Activated T-cell treated with anti-CD3 and anti-CD28 coated beads for 48 hours (primary cell): ENCODE measurements around the gene ST3GAL4.

Source experiments
- DNase-seq: peaks from one replicate; pipeline ENCODE4 v3.0.0-alpha.2; 2020; ENCODE audit warnings: low read depth

ST3GAL4 gene

DNA sequence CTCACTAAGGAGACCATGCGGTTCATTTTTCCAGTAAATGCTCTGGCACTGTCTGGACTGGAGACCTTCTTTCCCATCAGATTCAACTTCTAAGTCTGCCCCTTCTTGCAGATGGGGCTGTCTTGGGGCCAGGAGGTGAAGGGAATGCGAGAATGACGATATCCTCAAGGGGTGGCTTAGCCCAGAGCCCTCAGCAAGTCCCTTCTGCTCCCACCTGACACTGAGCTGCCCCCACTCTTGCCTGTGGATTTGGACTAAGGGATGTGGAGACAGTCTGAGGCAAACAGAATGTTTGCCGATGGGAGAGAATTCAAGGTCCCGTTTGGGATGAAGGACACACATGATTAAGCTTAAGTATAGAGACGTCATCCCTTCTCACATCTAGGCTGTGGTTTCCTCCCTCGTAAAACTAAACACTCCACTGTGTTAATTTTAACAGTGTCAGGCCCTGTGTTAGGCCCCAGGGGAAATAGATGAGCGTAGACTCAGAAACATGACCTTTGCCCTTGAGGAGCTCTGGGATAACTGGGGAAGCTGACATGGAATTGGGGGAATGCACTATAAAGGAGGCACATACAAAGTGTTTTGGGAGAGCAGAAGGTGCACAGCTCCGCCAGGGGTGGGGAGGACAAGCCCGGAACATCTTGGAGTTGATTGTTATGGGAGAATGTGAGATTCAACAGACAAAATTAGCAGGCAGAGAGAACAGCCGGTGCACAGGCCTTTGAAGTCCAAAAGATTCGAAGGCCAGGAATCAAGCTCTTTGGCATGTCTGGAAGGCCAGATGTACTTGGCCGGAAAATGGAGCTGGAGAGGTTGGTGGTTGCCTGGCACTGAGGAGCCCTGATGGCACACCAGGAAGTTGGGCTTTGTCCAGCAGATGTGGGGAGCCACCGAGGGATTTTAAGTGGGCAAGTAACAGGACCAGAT is 71.6 kb downstream of the ST3GAL4 start:
- no peak for DNase-seq

DNA sequence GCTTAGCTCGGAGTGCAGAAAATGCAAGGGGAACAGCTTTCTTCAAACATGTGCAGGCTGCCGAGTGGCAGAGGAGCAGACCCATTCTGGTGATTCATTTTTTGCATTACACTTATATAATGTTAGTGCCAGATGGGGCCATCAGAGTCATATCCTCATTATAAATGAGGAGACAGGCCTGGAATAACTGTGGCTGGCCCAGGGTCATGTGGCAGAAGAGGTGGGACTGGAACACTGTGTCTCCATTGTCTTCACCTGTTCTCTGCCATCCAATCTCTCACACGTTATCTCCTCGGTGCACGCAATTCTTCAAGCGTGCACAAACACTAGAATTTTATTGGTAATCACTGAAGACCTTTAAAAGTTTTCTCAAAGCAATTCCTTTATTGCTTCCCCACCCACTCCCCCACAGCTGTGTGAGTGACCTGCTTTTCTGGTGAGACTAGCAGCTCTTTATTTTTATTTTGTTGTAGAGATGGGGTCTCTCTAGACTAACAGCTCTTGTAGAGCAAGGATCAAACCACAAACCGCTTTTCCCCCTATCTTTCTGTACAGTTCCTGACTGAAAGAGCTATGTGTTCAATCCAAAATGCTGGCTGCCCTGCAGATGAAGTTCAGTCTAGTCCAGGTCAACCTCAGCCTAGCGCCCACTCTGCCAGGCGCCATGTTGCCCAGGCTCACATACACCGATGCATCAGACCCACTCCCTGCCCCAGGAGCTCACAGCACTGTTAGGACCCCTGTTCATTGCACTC is 75.3 kb downstream of the ST3GAL4 start:
- DNase-seq = no peak

DNA sequence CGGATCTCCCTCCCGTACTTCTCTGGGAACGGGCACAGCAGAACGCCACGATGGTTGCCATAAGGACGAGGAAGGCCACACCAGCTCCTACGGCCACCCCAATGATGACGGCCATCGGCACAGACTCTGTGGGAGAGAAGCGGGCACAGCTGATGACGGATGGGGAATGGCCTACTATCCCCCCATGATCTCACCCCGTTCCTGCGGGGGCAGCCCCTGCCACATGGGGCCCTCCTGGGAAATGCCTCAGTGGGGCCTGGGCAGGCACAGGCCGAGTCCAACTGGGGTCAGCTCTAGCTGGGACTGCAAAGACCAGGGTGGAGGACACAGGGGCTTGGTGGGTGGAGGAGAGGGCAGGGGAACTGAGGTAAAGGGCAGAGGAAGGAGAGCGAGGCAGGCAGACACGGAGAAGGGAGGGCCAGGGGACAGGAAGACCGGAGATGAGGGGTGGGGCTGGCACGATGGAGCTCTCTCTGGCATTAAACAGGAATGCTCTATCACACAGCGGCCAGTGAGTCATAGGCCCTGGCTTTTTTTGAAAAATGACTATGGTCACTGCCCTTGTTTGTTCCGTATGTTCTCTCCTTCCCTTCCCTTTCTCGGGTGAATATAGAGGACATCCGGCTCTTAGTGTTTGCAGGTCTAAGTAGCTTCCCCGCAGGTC is 76.0 kb downstream of the ST3GAL4 start:
- no peak for DNase-seq

DNA sequence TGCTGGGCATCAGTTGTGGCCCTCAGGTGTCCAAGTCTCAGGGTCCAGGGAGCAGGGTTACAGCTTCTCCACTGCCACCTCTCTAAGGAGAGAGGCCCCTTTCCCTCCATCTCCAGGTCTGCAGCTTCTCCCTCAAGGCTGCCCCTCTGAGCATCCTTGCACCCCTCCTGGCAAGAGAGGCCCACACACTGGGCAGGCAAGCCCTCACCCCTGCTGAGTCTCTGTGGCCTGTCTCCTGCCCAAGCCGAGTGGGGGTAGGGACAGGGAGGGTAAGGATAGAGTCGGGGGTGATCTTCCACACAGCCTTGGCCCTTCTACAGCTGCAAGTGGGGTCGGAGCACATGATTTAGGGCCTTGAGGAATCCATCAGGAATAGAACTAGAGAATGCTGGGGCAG is 76.6 kb downstream of the ST3GAL4 start:
- DNase-seq = no peak

DNA sequence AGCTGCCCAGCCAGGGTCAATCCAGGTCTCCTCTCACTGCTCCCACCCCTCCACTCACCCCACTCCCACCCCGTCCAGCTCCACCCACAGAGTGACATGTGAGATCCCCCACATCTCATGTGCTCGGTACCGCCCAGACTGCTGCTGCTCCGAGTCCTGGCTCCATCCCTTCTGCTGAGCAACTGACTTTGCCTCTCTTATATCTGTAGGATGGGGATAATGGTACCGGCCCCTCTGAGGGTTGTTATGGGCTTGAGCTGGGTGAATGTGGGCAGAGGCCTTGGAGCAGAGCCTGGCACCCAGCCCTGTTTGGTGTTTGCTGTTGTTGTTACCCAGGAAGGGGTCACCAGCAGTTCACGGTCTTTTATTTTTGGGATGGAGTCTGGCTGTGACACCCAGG is 77.0 kb downstream of the ST3GAL4 start:
- DNase-seq = no peak

DNA sequence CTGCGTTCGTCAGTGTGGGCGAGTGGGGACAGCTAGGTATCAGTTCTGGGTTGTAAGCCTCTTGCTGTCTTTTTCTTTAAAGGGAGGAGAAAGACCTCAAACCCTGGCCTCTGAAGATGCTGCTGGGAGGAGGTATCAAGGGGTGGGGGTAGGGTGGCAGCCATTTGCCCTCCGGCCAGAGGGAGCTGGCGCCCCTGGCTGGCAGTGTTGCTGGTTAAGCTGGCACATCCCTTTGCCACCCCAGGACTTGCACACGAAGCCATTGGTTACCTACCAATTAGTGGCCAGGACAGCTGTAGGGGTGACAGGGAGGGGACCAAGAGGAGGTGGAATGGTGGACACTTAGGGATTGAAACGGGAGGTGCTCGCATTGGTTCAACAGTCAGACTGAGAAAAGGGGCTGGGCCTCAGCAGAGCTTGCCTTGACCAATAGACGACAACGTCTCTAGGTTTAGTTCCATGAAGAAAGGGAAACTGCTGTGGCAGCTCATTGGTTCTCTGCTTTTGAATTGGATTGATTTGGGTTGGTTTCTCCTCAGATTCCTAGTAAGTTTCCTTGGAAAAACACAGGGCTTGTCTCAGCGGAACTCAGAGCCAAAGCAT is 77.9 kb downstream of the ST3GAL4 start:
- DNase-seq = no peak

DNA sequence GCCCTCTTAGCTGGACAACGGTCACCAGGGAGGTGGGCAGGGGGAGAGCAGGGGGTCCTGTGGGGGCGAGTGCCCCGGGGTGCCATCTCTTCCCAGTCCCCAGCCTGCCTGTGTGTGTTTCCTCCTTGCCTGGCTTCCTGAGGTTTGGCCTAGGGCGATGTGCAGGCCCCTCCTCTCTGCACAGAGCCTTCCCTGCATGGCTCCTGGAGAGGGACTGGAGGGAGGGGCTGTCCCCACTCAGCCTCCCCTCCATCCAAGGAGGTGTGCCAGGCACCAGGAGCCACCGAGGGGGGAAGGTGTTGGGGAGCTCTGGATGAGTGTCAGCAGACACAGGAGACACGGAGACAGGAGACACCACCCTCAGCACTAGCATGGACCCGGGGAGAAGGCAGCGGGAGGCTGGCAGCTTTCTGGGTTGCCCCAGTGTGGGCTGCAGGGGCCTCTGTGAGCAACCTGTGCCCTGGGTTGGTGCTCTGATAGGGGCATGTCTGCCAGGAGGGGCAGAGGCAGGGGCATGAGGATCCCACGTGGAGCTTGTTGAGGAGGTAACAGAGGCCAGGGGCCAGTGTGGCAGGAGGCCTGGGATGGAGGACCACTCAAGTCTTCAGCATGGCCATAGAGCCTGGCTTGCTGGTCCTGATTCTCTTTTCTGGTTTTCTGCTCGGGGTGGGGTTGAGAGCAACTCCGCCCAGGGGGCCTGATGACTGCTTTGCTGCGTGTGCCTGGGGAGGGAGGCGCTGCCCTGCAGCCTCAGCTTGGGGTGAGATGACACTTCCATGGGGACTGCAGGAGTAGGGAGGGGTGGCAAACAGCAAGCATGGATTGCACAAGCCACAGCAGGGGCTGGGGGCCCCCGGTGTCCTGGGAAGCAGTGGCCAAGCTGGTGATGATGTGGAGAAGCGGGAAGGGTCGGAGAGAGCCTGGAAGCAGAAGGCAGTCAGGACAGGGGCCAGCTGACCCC is 78.8 kb downstream of the ST3GAL4 start:
- no peak for DNase-seq

DNA sequence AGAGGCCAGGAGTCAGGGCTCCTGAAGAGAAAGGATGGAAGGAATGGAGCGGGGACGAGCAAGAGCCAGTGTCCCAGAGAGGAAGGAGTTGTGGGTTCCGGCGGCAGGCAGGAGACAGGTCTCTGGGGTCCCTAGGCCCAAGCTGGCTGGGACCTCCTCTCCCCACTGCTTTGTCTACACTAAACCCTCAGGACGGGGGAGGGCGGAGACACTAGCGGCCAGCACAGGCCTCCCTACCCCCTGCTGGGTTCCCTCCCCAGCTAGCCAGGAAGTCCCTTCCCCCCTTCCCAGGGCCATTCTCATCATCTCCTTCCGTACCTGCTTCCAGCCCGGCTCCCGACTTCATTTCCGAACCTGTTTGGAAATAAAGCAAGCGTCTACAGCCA is 79.5 kb downstream of the ST3GAL4 start:
- DNase-seq = no peak

DNA sequence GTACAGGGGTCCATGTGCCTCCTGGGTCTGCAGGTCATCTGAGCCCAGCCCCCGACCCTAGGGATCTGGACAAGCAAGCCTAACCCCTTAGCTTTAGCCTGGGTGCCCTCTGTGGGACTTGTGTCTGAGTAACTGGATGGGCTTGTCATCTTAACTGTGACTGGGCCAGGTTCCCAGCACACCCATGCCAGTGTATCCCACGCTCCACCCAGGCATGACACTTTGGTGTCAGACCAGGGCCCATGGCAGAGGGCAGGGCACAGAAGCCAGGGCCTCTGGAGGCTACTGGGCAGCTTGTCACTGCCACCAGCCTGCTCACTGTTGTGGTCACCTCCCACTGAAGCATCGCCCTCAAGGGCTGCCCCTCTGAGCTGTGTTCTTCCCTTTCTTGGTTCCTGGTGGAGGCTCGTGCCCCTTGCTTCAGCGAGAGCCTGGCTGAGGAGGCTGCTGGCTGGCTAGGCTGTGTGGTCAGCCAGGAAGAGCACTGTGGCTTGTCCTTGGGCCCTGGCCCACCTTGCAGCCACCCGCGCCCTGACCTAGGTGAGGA is 80.8 kb downstream of the ST3GAL4 start:
- DNase-seq = no peak

DNA sequence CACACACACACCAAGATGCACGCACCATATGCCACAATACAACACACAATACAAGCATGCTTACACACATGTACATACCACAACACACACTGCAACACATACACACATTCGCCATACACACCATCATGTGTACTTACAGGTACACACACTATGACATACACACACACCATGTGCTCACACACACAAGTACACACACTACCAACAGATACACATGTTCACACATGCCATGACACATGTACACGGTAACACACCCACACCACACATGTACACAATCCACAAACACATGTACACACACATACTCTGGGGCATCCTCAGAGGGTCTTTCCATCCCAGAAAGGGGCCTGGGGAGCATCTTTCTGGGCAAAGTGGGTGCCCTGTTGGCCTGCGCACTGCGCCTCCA is 82.2 kb downstream of the ST3GAL4 start:
- no peak for DNase-seq

DNA sequence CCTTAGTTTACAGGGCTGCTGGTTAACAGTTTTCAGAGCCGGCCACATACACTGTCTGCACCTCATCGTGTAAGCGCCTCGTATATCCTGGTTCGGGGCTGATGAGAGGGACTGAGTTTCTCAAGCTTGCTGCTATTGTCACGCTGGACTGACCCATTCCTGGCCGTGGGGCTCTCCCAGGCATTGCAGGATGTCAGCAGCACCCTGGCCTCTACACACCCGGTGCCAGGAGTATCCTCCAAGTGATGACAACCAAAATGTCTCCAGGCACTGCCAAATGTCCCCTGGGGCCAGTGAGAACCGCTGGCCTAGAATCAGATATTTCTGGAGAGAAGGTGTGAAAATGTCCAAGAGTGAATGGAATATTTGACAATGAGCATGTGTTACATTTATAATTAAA is 82.8 kb downstream of the ST3GAL4 start:
- no peak for DNase-seq

DNA sequence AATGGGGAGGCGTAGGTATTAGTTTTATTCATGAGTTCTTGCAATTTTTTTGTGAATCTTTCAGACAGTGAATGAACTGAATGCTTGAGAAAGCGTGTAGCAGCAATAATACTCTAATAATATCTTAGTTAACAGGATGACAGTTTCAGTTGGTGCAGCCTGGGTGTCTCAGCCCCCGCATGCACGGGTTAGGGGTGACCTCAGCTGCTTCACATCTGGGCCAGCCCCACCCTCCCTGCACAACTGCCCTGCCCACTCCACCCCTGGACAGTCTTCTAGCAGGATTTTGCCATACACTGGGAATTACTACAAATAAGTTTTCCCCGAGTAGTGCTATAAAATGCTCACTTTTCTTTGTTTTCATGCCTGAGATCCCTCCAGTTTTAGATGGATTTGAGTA is 83.2 kb downstream of the ST3GAL4 start:
- DNase-seq = no peak

DNA sequence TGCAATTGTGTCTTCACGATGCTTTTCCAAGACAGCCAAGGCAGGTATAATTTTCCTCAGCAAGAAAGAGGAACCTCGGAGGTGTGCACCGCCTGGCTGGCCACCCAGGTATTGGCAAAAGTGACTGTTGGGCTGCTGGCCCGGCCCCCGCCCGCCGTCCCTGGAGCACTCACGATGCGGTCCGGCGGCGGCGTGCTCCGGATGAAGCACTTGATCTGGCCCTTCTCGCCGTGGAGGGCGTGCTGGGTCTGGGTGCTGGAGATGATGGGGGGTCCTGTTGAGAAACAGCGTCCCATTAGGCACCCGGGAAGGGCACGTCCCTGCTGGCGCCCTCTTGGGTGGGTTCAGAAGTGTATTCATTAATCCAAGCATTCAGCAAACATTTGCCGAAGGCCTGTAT is 84.8 kb downstream of the ST3GAL4 start:
- no peak for DNase-seq

DNA sequence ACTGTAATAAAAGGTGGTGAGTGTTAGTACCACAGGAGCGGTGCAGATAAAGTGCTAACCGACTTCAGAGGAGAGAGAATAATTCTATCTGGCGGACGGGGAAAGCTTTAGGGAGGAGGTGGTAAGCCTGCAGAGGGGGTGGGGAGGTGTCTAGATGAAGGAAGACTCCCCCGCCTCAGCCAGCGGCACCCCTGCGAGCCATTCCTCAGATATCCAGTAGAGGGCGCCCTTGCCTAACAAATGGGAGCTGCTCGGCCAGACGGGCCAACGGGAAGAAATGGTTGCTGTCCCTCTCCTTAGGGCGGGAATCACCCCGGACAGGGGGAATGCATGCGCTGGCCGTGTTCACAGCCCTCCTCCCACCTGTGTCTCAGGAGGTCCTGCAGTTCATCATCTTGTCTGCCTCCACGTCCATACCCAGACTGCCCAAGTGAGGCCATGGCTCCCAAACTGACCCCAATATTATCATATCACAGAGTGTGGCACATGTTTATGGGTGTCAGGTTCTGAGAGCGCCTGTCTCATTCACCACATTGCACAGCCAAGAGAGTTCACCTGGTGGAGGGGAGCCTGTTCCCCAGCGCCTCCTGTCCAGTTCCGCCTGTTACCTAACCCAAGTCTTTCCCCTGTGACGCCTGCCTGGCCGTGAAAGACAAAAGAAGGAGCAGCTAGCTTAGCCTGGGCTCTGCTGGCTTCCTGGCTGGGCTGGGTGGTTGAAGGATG is 85.5 kb downstream of the ST3GAL4 start:
- DNase-seq = peak; percentile 67

DNA sequence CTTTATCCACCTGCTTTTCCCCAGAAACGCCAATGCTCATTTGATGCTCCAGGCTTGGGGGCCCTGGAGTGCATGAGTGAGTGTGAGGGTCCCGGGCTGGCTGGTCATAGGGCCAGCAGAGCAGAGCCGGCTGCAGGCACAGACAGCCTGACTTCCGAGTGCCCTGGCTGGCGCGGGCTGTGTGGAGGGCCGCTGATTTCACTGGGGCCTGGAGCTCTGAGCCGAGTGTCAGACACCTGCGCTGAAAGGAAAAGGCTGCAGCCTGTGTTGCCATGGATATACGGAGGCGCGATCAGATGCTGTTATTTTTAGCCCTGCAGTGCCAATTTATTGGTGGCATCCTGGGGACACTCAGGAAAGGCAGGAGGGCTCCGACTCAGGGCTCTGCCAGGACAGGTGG is 87.6 kb downstream of the ST3GAL4 start:
- DNase-seq = no peak

DNA sequence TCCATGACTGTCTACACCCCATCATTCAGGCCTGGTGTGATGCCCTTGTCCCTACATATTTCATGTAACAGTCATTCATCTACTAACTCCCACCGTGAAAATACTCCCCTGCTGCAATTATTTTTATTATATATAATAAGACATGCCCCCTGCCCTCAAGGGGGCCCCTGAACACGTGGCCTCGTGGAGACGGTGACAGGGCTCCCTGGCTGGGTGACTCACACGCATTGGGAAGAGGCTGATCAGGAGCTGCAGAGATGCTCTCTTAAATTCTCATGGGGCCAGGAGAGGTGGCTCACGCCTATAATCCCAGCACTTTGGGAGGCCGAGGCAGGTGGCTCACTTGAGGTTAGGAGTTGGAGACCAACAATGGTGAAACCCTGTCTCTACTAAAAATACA is 88.6 kb downstream of the ST3GAL4 start:
- DNase-seq = no peak

DNA sequence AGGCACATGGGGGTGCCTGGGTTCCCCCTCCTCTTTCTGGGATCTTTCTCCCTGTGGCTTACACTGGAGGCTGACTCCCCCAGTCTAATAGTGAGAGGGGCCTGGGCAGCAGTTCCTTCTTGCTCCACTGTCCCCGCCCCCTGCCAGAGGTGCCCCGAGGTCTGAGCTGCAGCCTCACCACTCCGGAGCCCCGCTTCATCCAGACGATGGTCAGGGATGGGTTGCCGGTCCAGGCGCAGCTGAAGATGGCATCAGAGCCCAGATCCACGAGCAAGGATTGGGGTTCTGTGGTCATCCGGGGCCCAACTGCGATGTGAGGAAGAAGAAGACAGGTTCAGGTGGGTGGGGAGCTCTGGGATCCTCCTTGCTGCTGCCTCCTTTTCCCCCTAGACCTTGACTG is 91.1 kb downstream of the ST3GAL4 start:
- DNase-seq = no peak

DNA sequence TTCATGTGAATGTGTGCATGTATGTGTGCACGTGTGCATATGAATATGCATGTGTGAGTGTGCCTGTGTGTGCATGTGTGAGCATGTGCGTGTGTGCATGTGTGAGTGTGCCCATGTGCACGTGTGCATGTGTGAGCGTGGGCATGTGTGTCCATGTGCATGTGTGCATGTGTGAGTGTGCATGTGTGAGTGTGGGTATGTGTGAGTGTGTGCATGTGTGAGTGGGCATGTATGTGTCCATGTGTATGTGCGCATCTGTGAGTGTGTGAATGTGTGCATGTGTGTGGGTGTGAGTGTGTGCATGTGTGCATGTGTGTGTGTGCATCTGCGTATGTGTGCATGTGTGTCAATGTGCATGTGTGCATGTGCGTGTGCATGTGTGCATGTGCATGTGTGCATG is 94.7 kb downstream of the ST3GAL4 start:
- no peak for DNase-seq

DNA sequence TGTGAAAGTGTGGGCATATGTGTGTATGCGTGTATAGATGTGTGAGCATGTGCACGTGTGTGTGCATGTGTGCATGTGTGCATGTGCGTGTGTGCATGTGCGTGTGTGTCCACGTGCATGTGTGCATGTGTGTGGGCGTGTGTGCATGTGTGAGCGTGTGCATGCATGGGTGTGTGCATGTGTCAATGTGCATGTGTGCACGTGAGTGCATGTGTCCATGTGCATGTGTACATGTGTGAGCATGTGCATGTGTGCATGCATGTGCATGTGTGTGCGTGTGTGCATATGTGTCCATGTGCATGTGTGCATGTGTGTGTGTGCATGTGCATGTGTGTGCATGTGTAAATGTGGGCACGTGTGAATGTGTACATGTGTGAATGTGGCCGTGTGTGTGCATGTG is 95.3 kb downstream of the ST3GAL4 start:
- DNase-seq = no peak

DNA sequence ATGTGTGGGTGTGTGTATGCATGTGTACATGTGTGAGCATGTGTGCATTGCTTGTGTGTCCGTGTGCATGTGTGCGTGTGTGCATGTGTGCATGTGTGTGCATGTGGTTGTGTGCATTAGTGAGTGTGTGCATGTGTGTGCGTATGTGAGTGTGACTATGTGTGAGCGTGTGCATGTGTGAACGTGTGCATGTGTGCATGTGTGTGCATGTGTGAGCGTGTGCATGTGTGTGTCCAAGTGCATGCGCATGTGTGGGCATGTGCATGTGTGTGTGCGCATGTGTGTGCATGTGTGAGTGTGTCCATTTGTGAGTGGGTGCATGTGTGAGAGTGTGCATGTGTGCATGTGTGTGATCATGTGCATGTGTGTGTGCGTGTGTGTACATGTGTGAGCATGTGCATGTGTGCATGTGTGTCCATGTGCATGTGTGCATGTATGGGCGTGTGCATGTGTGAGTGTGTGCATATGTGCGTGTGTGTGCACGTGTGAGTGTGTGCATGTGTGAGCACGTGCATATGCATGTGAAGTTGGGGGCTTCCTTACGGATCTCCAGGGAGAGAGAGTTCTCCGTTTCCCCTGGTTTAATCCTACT is 95.8 kb downstream of the ST3GAL4 start:
- DNase-seq = no peak
